ENCODE measurements around the gene BMPR1A. TPM values are rescaled to one million over a fixed set of nuclear protein-coding genes. Genes with fewer than 3 reads are reported as not detected.

The BMPR1A gene
- total RNA-seq, 4 donors from 2014 or later: 72.7 to 89.5 (median 84.2) TPM

- TF ChIP-seq POLR2A (IDR thresholded peaks at IDR 0.05) (no peak), CTCF (IDR thresholded peaks at IDR 0.05) (no peak)
- Histone ChIP-seq H3K36me3 (no peaks in the 10 kb centered on the region), H3K27me3 (no peaks in the 10 kb centered on the region), H3K27ac (no peak overlapping the region), H3K4me1 (peaks cover 7 to 18% of the 10 kb centered on the region in 2 donors), H3K9me3 (no peaks in the 10 kb centered on the region), H3K4me3 (replicated peaks in 1 of 3) (no peak overlapping the region)
- 89 to 91% methylated on average over 2 of the region's 2 CpGs for WGBS, 2 donors
- intact Hi-C loops (cut with DNase I): no loop called here
- no peak for DNase-seq
Measured at GRCh38 chr10:86825366-86825765, 68.9 kb downstream of the BMPR1A start.

GRCh38 chr10:86827639-86828038 lies 71.2 kb downstream of the BMPR1A start:
- H3K4me1 ChIP-seq: peaks cover 12 to 24% of the 10 kb centered on the region in 2 donors
- no peak overlapping the region for H3K4me3 ChIP-seq (replicated peaks in 1 of 3)
- H3K27ac ChIP-seq: no peak overlapping the region
- TF ChIP-seq CTCF (IDR thresholded peaks at IDR 0.05): no peak
- TF ChIP-seq POLR2A (IDR thresholded peaks at IDR 0.05): no peak
- H3K36me3 ChIP-seq: no peaks in the 10 kb centered on the region
- no peak for DNase-seq
- intact Hi-C loops (cut with DNase I): no loop called here
- no peaks in the 10 kb centered on the region for H3K27me3 ChIP-seq
- WGBS, 2 donors: 86 to 87% methylated on average over 7 of the region's 7 CpGs
- H3K9me3 ChIP-seq: no peaks in the 10 kb centered on the region

GRCh38 chr10:86828145-86828544 lies 71.7 kb downstream of the BMPR1A start:
- DNase-seq: no peak
- Histone ChIP-seq H3K36me3 (no peaks in the 10 kb centered on the region), H3K4me1 (peaks cover 12 to 24% of the 10 kb centered on the region in 2 donors), H3K27ac (no peak overlapping the region), H3K4me3 (replicated peaks in 1 of 3) (no peak overlapping the region), H3K27me3 (no peaks in the 10 kb centered on the region), H3K9me3 (no peaks in the 10 kb centered on the region)
- intact Hi-C loops (cut with DNase I): no loop called here
- WGBS, 2 donors: 95% methylated on average over 5 of the region's 5 CpGs
- TF ChIP-seq POLR2A (IDR thresholded peaks at IDR 0.05) (no peak), CTCF (IDR thresholded peaks at IDR 0.05) (no peak)

- WGBS, 2 donors: 84 to 87% methylated on average over 2 of the region's 2 CpGs
- H3K4me1 ChIP-seq: peaks cover 17 to 26% of the 10 kb centered on the region in 2 donors
- TF ChIP-seq POLR2A (IDR thresholded peaks at IDR 0.05) (no peak), CTCF (IDR thresholded peaks at IDR 0.05) (no peak)
- H3K36me3 ChIP-seq: no peaks in the 10 kb centered on the region
- no peak overlapping the region for H3K4me3 ChIP-seq (replicated peaks in 1 of 3)
- no peaks in the 10 kb centered on the region for H3K9me3 ChIP-seq
- intact Hi-C loops (cut with DNase I): no loop called here
- DNase-seq: no peak
- no peaks in the 10 kb centered on the region for H3K27me3 ChIP-seq
- H3K27ac ChIP-seq: peak overlapping the region in 1 of 3 donors; percentile 55
Measured at GRCh38 chr10:86829472-86829871, 73.1 kb downstream of the BMPR1A start.

- H3K4me1 ChIP-seq: peaks cover 17 to 30% of the 10 kb centered on the region in 2 donors
- no peaks in the 10 kb centered on the region for H3K9me3 ChIP-seq
- no peaks in the 10 kb centered on the region for H3K27me3 ChIP-seq
- no peaks in the 10 kb centered on the region for H3K36me3 ChIP-seq
- peak overlapping the region; percentile 1 to 55 (median 3) for H3K27ac ChIP-seq
- intact Hi-C loops (cut with DNase I): no loop called here
- no peak overlapping the region for H3K4me3 ChIP-seq (replicated peaks in 1 of 3)
- TF ChIP-seq CTCF (IDR thresholded peaks at IDR 0.05) (no peak), POLR2A (IDR thresholded peaks at IDR 0.05) (no peak)
- DNase-seq: peak in 1 of 2 donors; percentile 10
- 63 to 71% methylated on average over 4 of the region's 4 CpGs for WGBS, 2 donors
Measured at GRCh38 chr10:86830043-86830591, 73.7 kb downstream of the BMPR1A start.
